SK-N-SH treated with all-trans-retinoic acid at 6 μM for 48 hours (cell line): ENCODE results near the gene ASCL2.

Experiments used
- ATAC-seq: fragments of 200-7000 bp; cut with Tn5 transposase; 3 replicates; pipeline ENCODE4 v1.9.1; 2020; ENCODE audit warnings: mild to moderate bottlenecking, moderate library complexity
- ARNTL ChIP-seq: fragments of 450-650 bp; formaldehyde crosslinking; IDR thresholded peaks from 2 replicates; pipeline ENCODE4 v1.5.0; 2020; ENCODE audit warnings: low read depth, mild to moderate bottlenecking, moderate library complexity, borderline replicate concordance
- BACH2 ChIP-seq: fragments of 250-450 bp; sonication (Bioruptor Pico); IDR thresholded peaks from 2 replicates; pipeline ENCODE4 v1.9.0; 2021; ENCODE audit warnings: mild to moderate bottlenecking, borderline replicate concordance
- CREB5 ChIP-seq: fragments of 250-450 bp; sonication (Bioruptor Pico); IDR thresholded peaks from 2 replicates; pipeline ENCODE4 v1.5.1; 2020; ENCODE audit warnings: low read depth, mild to moderate bottlenecking, moderate library complexity
- CSDC2 ChIP-seq: fragments of 250-450 bp; sonication (Bioruptor Pico); IDR thresholded peaks from 2 replicates; pipeline ENCODE4 v1.5.0; 2020; ENCODE audit warnings: mild to moderate bottlenecking, moderate library complexity
- ESRRG ChIP-seq: fragments of 250-450 bp; sonication (Bioruptor Pico); IDR thresholded peaks from 2 replicates; pipeline ENCODE4 v1.6.1; 2021; ENCODE audit warnings: mild to moderate bottlenecking
- GLIS3 ChIP-seq: fragments of 250-450 bp; sonication (Bioruptor Pico); IDR thresholded peaks from 2 replicates; pipeline ENCODE4 v1.5.0; 2020; ENCODE audit warnings: mild to moderate bottlenecking, moderate library complexity
- OSR1 ChIP-seq: fragments of 250-450 bp; sonication (Bioruptor Pico); IDR thresholded peaks from 2 replicates; pipeline ENCODE4 v1.8.0; 2022; ENCODE audit warnings: moderate library complexity, mild to moderate bottlenecking, inconsistent platforms
- POU6F1 ChIP-seq: fragments of 250-450 bp; sonication (Bioruptor Pico); IDR thresholded peaks from 2 replicates; pipeline ENCODE4 v1.8.0; 2021; ENCODE audit warnings: low read depth, mild to moderate bottlenecking, moderate library complexity, borderline replicate concordance
- RARB ChIP-seq: fragments of 250-450 bp; sonication (Bioruptor Pico); IDR thresholded peaks from 2 replicates; pipeline ENCODE4 v1.8.0; 2021; ENCODE audit warnings: mild to moderate bottlenecking, moderate library complexity
- TCF4 ChIP-seq: fragments of 250-450 bp; sonication (Bioruptor Pico); IDR thresholded peaks from 2 replicates; pipeline ENCODE4 v1.8.0; 2021; ENCODE audit warnings: mild to moderate bottlenecking, moderate library complexity, borderline replicate concordance
- TOX ChIP-seq: fragments of 250-450 bp; sonication (Bioruptor Pico); IDR thresholded peaks from 2 replicates; pipeline ENCODE4 v1.8.0; 2021; ENCODE audit warnings: mild to moderate bottlenecking, moderate library complexity, borderline replicate concordance
- TSHZ2 ChIP-seq: fragments of 250-450 bp; sonication (Bioruptor Pico); IDR thresholded peaks from 2 replicates; pipeline ENCODE4 v1.5.0; 2020; ENCODE audit warnings: mild to moderate bottlenecking, moderate library complexity
- ZC3H10 ChIP-seq: fragments of 250-450 bp; sonication (Bioruptor Pico); IDR thresholded peaks from 2 replicates; pipeline ENCODE4 v1.5.1; 2021; ENCODE audit warnings: mild to moderate bottlenecking, moderate library complexity
- ZFP30 ChIP-seq: fragments of 450-650 bp; formaldehyde crosslinking; IDR thresholded peaks from 2 replicates; pipeline ENCODE4 v1.5.0; 2022; ENCODE audit warnings: mild to moderate bottlenecking, moderate library complexity
- ZNF565 ChIP-seq: fragments of 450-650 bp; formaldehyde crosslinking; conservative IDR thresholded peaks from 2 replicates; pipeline ENCODE4 v1.5.0; 2020; ENCODE audit warnings: low read depth, mild to moderate bottlenecking, moderate library complexity
- ZNF70 ChIP-seq: fragments of 450-650 bp; formaldehyde crosslinking; IDR thresholded peaks from 2 replicates; pipeline ENCODE4 v1.5.0; 2020; ENCODE audit warnings: mild to moderate bottlenecking, moderate library complexity
- ZNF8 ChIP-seq: fragments of 450-650 bp; formaldehyde crosslinking; IDR thresholded peaks from 2 replicates; pipeline ENCODE4 v1.5.0; 2020; ENCODE audit warnings: mild to moderate bottlenecking, moderate library complexity
- TF ChIP-seq, protein P1 (sequence below): fragments of 250-450 bp; sonication (Bioruptor Pico); IDR thresholded peaks from 2 replicates; pipeline ENCODE4 v1.5.1; 2021; ENCODE audit warnings: mild to moderate bottlenecking, moderate library complexity
- TF ChIP-seq, protein P2 (sequence below): fragments of 250-450 bp; sonication (Bioruptor Pico); IDR thresholded peaks from 2 replicates; pipeline ENCODE4 v1.8.0; 2020; ENCODE audit warnings: mild to moderate bottlenecking, moderate library complexity, borderline replicate concordance

ASCL2 gene

DNA sequence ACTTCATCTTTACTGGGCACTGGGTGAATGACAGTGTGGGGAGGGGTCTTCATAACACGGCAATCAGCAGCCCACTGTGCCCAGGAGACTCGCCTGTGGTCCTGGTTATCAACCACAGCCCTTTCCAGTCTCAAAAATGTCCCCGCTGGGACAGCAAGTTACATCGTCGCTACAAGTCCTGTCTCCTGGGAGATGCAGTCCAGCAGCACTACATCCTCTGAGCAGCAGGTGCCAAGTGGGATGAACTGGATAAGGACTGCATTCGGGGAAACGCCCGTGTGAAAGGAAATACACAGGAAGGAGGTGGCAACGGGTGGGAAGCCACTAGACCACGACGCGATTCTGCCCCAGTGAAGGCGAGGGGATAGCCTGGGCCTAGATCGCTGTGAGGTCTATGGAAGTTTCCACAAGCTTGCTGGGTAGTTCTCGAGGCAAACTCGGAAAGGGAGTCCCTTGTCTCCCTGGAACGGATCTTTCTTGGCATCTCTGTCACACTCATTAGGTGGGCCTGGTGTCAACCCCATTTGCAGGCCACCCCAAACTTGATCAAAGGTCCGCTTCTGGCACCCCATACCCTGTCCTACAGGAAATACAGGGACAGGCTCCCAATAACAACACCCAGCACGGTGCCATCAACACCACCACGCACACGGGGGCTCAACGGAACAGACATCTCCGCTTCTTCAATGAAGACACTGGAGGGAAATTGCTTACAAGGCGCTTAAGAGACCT is 4.4 kb downstream of the ASCL2 start:
- TF ChIP-seq OSR1 (CRISPR knock-in tag) (no peak), ZNF8 (no peak), GLIS3 (no peak)
- ATAC-seq, result no peak

DNA sequence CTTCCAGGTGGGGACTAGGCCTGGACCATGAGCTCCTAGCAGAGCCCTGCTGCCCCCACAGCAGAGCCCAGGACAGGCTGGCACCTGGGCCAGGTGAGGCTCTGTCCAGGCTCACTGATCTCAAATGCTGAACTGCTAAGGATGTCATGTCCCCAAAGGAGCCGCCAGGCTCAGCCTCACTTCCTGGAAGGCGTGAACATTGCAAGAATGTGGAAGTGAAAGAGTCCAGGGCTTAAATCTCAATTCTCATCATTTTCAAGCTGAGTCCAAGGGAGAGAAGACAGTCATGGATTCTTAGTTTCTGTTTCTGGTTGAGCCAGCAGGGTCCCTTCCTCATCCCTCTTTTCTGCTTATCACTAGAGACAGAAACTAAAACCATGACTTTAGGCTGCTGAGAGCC is 5.0 kb downstream of the ASCL2 start:
- ATAC-seq, result no peak
- TF ChIP-seq ZNF565 (CRISPR knock-in tag) (no peak), POU6F1 (CRISPR knock-in tag) (no peak), BACH2 (CRISPR knock-in tag) (no peak), GLIS3 (no peak), OSR1 (CRISPR knock-in tag) (no peak), ZC3H10 (CRISPR knock-in tag) (no peak), ZNF70 (no peak), TOX (CRISPR knock-in tag) (no peak), ZFP30 (CRISPR knock-in tag) (no peak)
- TF ChIP-seq, protein P1, sequence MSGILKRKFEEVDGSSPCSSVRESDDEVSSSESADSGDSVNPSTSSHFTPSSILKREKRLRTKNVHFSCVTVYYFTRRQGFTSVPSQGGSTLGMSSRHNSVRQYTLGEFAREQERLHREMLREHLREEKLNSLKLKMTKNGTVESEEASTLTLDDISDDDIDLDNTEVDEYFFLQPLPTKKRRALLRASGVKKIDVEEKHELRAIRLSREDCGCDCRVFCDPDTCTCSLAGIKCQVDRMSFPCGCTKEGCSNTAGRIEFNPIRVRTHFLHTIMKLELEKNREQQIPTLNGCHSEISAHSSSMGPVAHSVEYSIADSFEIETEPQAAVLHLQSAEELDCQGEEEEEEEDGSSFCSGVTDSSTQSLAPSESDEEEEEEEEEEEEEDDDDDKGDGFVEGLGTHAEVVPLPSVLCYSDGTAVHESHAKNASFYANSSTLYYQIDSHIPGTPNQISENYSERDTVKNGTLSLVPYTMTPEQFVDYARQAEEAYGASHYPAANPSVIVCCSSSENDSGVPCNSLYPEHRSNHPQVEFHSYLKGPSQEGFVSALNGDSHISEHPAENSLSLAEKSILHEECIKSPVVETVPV, result no peak

DNA sequence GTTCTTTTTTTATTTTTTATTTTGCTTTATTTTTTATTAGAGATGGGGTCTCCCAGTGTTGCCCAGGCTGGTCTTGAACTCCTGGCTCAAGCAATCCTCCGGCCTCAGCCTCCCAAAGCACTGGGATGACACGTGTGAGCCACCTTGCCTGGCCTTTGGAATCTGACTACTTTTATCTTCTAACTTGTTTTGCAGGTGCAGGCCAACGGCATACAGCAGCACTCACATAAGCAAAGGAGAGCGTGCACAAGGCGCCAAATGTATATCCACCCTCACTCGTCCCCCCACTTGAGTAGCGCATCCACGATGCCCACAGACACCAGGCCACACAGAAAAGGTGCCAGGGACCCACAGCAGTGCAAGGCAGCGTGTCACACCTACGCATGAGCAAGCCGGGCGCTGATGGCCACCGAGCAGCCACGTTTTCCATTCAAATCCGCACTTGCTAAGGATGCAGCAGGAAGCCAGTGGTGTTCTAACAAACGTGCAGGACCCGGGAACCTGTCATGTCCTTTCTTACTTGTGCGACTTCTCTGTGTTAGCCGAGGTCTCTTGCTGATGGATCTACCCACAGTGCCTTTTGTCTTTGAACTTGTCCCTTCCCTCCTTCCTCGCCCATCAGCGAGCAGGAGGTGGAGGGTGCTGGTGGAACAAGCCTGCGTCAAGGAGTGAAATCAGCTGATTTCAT is 5.9 kb downstream of the ASCL2 start:
- no peak for ATAC-seq
- no peak for TF ChIP-seq ZC3H10 (CRISPR knock-in tag)
- no peak for TF ChIP-seq GLIS3
- TF ChIP-seq CSDC2 (CRISPR knock-in tag), result no peak
- TF ChIP-seq ZNF8, result no peak
- TF ChIP-seq OSR1 (CRISPR knock-in tag), result no peak
- TF ChIP-seq RARB (CRISPR knock-in tag), result no peak
- no peak for TF ChIP-seq TSHZ2 (CRISPR knock-in tag)
- no peak for TF ChIP-seq ZNF70
- TF ChIP-seq, protein P1, result no peak
- no peak for TF ChIP-seq TCF4 (CRISPR knock-in tag)
- TF ChIP-seq, protein P2, sequence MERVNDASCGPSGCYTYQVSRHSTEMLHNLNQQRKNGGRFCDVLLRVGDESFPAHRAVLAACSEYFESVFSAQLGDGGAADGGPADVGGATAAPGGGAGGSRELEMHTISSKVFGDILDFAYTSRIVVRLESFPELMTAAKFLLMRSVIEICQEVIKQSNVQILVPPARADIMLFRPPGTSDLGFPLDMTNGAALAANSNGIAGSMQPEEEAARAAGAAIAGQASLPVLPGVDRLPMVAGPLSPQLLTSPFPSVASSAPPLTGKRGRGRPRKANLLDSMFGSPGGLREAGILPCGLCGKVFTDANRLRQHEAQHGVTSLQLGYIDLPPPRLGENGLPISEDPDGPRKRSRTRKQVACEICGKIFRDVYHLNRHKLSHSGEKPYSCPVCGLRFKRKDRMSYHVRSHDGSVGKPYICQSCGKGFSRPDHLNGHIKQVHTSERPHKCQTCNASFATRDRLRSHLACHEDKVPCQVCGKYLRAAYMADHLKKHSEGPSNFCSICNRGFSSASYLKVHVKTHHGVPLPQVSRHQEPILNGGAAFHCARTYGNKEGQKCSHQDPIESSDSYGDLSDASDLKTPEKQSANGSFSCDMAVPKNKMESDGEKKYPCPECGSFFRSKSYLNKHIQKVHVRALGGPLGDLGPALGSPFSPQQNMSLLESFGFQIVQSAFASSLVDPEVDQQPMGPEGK, result no peak
- no peak for TF ChIP-seq ARNTL
- no peak for TF ChIP-seq BACH2 (CRISPR knock-in tag)
- TF ChIP-seq CREB5 (CRISPR knock-in tag), result no peak
- no peak for TF ChIP-seq ESRRG (CRISPR knock-in tag)
